Measurements from ENCODE around the gene SUSD3.

Gene SUSD3

GRCh38 chr9:93110311-93110855 lies 51.9 kb downstream of the SUSD3 start:
- Histone ChIP-seq H3K79me2 (ENCODE audit: low read length) (0 out of 2 replicates have a peak, but pooled peaks cover 3% of the 10 kb centered on the region), H3K27me3 (ENCODE audit: low read depth, low read length) (no peaks in the 10 kb centered on the region), H3K4me3 (ENCODE audit: low read length) (no peak overlapping the region), H3K36me3 (replicated peaks; ENCODE audit: low read depth, low read length) (no peaks in the 10 kb centered on the region), H3K4me1 (ENCODE audit: low read length) (peaks cover 41% of the 10 kb centered on the region), H3K27ac (ENCODE audit: low read length) (no peak overlapping the region), H3K9ac (ENCODE audit: low read length) (no peak overlapping the region), H3K4me2 (ENCODE audit: low read length) (no peak overlapping the region), H3K9me3 (ENCODE audit: insufficient read depth, low read length) (no peaks in the 10 kb centered on the region), H2AFZ (ENCODE audit: low read depth, low read length) (no peak overlapping the region), H4K20me1 (ENCODE audit: insufficient read depth, low read length) (no peaks in the 10 kb centered on the region)
- TF ChIP-seq, protein P1, sequence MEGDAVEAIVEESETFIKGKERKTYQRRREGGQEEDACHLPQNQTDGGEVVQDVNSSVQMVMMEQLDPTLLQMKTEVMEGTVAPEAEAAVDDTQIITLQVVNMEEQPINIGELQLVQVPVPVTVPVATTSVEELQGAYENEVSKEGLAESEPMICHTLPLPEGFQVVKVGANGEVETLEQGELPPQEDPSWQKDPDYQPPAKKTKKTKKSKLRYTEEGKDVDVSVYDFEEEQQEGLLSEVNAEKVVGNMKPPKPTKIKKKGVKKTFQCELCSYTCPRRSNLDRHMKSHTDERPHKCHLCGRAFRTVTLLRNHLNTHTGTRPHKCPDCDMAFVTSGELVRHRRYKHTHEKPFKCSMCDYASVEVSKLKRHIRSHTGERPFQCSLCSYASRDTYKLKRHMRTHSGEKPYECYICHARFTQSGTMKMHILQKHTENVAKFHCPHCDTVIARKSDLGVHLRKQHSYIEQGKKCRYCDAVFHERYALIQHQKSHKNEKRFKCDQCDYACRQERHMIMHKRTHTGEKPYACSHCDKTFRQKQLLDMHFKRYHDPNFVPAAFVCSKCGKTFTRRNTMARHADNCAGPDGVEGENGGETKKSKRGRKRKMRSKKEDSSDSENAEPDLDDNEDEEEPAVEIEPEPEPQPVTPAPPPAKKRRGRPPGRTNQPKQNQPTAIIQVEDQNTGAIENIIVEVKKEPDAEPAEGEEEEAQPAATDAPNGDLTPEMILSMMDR (IDR thresholded peaks at IDR 0.05; ENCODE audit: low read depth, low read length), result no peak
- no peak for TF ChIP-seq EZH2phosphoT487 (IDR thresholded peaks at IDR 0.05; ENCODE audit: low read depth)

- Histone ChIP-seq H3K27me3 (ENCODE audit: low read depth, low read length) (no peaks in the 10 kb centered on the region), H3K4me3 (ENCODE audit: low read length) (no peak overlapping the region), H3K9ac (ENCODE audit: low read length) (no peak overlapping the region), H3K9me3 (ENCODE audit: insufficient read depth, low read length) (no peaks in the 10 kb centered on the region), H3K4me1 (ENCODE audit: low read length) (peaks cover 41% of the 10 kb centered on the region), H3K79me2 (ENCODE audit: low read length) (0 out of 2 replicates have a peak, but pooled peaks cover 3% of the 10 kb centered on the region), H2AFZ (ENCODE audit: low read depth, low read length) (no peak overlapping the region), H3K27ac (ENCODE audit: low read length) (no peak overlapping the region), H4K20me1 (ENCODE audit: insufficient read depth, low read length) (no peaks in the 10 kb centered on the region), H3K4me2 (ENCODE audit: low read length) (no peak overlapping the region), H3K36me3 (replicated peaks; ENCODE audit: low read depth, low read length) (no peaks in the 10 kb centered on the region)
- TF ChIP-seq, protein P1 (IDR thresholded peaks at IDR 0.05; ENCODE audit: low read depth, low read length), result no peak
- no peak for TF ChIP-seq EZH2phosphoT487 (IDR thresholded peaks at IDR 0.05; ENCODE audit: low read depth)
Observed at GRCh38 chr9:93111001-93111370, 52.5 kb downstream of the SUSD3 start.

- no peak for TF ChIP-seq EZH2phosphoT487 (IDR thresholded peaks at IDR 0.05; ENCODE audit: low read depth)
- TF ChIP-seq, protein P1 (IDR thresholded peaks at IDR 0.05; ENCODE audit: low read depth, low read length), result no peak
- H3K79me2 ChIP-seq (ENCODE audit: low read length), result 0 out of 2 replicates have a peak, but pooled peaks cover 3% of the 10 kb centered on the region
- H3K36me3 ChIP-seq (replicated peaks; ENCODE audit: low read depth, low read length), result no peaks in the 10 kb centered on the region
- peaks cover 40% of the 10 kb centered on the region for H3K4me1 ChIP-seq (ENCODE audit: low read length)
- H3K9ac ChIP-seq (ENCODE audit: low read length), result no peak overlapping the region
- no peak overlapping the region for H3K4me3 ChIP-seq (ENCODE audit: low read length)
- no peaks in the 10 kb centered on the region for H3K27me3 ChIP-seq (ENCODE audit: low read depth, low read length)
- no peaks in the 10 kb centered on the region for H4K20me1 ChIP-seq (ENCODE audit: insufficient read depth, low read length)
- H3K4me2 ChIP-seq (ENCODE audit: low read length), result no peak overlapping the region
- no peak overlapping the region for H2AFZ ChIP-seq (ENCODE audit: low read depth, low read length)
- no peaks in the 10 kb centered on the region for H3K9me3 ChIP-seq (ENCODE audit: insufficient read depth, low read length)
- no peak overlapping the region for H3K27ac ChIP-seq (ENCODE audit: low read length)
Observed at GRCh38 chr9:93111371-93112115, 53.0 kb downstream of the SUSD3 start.

DNA sequence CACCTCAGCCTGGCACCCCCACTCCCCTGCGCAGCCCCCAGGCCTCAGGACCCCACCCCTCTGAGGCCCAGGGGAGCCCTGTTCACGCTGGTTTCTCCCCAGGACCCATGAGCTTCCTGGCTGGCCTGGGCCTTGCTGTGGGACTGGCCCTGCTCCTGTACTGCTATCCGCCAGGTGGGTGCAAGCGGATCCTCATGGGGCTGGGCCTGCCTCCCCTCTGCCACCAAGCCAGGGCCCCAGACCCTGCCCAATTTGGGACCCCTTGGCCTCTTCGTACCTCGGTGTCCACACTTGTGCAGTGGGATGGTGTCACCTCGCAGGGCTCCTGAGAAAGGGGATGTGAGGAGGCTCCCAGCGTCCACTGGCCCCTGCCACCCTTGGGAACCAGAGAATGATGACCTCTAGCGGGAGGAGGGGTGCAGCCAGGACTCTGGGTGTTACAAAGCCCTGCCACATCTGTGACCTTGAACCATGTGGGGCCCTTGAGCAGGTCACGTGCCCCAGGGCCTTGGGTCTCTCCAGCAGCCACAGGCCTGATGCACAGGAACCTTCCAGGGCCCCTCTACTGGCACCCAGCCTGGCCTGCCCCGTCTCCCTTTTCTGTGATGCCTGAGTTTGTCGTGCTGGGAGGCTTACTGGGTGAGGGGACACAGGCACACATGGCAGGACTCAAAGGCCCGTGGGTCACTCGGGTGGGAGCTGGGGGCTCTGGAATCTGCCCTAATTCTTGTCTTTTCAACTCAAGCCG lies 53.8 kb downstream of the SUSD3 start:
- no peaks in the 10 kb centered on the region for H4K20me1 ChIP-seq (ENCODE audit: insufficient read depth, low read length)
- no peaks in the 10 kb centered on the region for H3K36me3 ChIP-seq (replicated peaks; ENCODE audit: low read depth, low read length)
- no peak overlapping the region for H3K9ac ChIP-seq (ENCODE audit: low read length)
- H3K4me1 ChIP-seq (ENCODE audit: low read length), result peaks cover 32% of the 10 kb centered on the region
- TF ChIP-seq, protein P1 (IDR thresholded peaks at IDR 0.05; ENCODE audit: low read depth, low read length), result no peak
- TF ChIP-seq EZH2phosphoT487 (IDR thresholded peaks at IDR 0.05; ENCODE audit: low read depth), result no peak
- H3K4me3 ChIP-seq (ENCODE audit: low read length), result no peak overlapping the region
- 0 out of 2 replicates have a peak, but pooled peaks cover 2% of the 10 kb centered on the region for H3K79me2 ChIP-seq (ENCODE audit: low read length)
- no peaks in the 10 kb centered on the region for H3K9me3 ChIP-seq (ENCODE audit: insufficient read depth, low read length)
- no peak overlapping the region for H3K4me2 ChIP-seq (ENCODE audit: low read length)
- H3K27ac ChIP-seq (ENCODE audit: low read length), result no peak overlapping the region
- H3K27me3 ChIP-seq (ENCODE audit: low read depth, low read length), result no peaks in the 10 kb centered on the region
- no peak overlapping the region for H2AFZ ChIP-seq (ENCODE audit: low read depth, low read length)
